Measurements from ENCODE around the gene C13orf42. TPM values are rescaled to one million over a fixed set of nuclear protein-coding genes. Genes with fewer than 3 reads are reported as not detected.

Gene C13orf42
- polyA plus RNA-seq, 2 of the 4 experiments (the other 2 are of a cell fraction), result not detected

- CTCF ChIA-PET, result interaction anchor here (0.7 to 1.4 kb wide), 6 partner anchors 9 to 1863 kb away, joined by 3 to 6 read pairs (median 3); no protein-coding TSS in a partner anchor
- 0% methylated on average over 1 of the region's 1 CpG for WGBS (ENCODE audit: missing lambda C conversion rate)
- POLR2A ChIA-PET, result no interaction called here
- Histone ChIP-seq H3K4me1 (no peaks in the 10 kb centered on the region), H3K27ac (no peak overlapping the region), H3K4me2 (no peak overlapping the region), H3K4me3 (no peak overlapping the region), H3K9me3 (no peaks in the 10 kb centered on the region)
- FAIRE-seq (no peak), ATAC-seq (no peak), DNase-seq (ENCODE audit: low read depth in 1 of 2, low spot score in 1 of 2) (no peak)
- TF ChIP-seq RAD21 (conservative IDR thresholded peaks at IDR 0.05 in 1 of 2, IDR thresholded peaks at IDR 0.05 in 1 of 2) (no peak), POLR2A (IDR thresholded peaks at IDR 0.05; ENCODE audit: low read length) (no peak)
Measured at GRCh38 chr13:51111997-51112396, 923 bp upstream of the C13orf42 start.

GRCh38 chr13:51107996-51108395, 3.1 kb downstream of the C13orf42 start:
- FAIRE-seq (no peak), ATAC-seq (no peak)

GRCh38 chr13:51105046-51105445, 6.0 kb downstream of the C13orf42 start:
- DNase-seq (ENCODE audit: low read depth in 1 of 2, low spot score in 1 of 2) (no peak), FAIRE-seq (no peak), ATAC-seq (no peak)
- TF ChIP-seq BHLHE40 (IDR thresholded peaks at IDR 0.05; ENCODE audit: low read depth, low read length) (no peak), CTCF (IDR thresholded peaks at IDR 0.05) (no peak), HOXB5 (CRISPR knock-in tag; IDR thresholded peaks at IDR 0.05) (no peak), EP300 (IDR thresholded peaks at IDR 0.05) (no peak), FOSL2 (IDR thresholded peaks at IDR 0.05) (no peak), FOSL2 (CRISPR knock-in tag; IDR thresholded peaks at IDR 0.05) (no peak), CBX8 (IDR thresholded peaks at IDR 0.05) (no peak)
- POLR2A ChIA-PET, result no interaction called here
- 66% methylated on average over 3 of the region's 4 CpGs for WGBS (ENCODE audit: missing lambda C conversion rate)
- H3K4me1 ChIP-seq, result no peaks in the 10 kb centered on the region
- no peaks in the 10 kb centered on the region for H3K9me3 ChIP-seq
- no peak overlapping the region for H3K27ac ChIP-seq
- no peak overlapping the region for H3K4me3 ChIP-seq
- CTCF ChIA-PET, result interaction anchor here (1.4 kb wide), 1 partner anchor 16 kb away, joined by 4 read pairs; no protein-coding TSS in a partner anchor
- no peak overlapping the region for H3K4me2 ChIP-seq

More at GRCh38 chr13:51107996-51108395, 3.1 kb downstream of the C13orf42 start:
- no peak for DNase-seq (ENCODE audit: low read depth in 1 of 2, low spot score in 1 of 2)
- no peaks in the 10 kb centered on the region for H3K4me1 ChIP-seq
- H3K4me3 ChIP-seq, result no peak overlapping the region
- WGBS (ENCODE audit: missing lambda C conversion rate), result 64% methylated on average over 4 of the region's 4 CpGs
- POLR2A ChIA-PET, result no interaction called here
- no peaks in the 10 kb centered on the region for H3K9me3 ChIP-seq
- no peak overlapping the region for H3K27ac ChIP-seq
- CTCF ChIA-PET, result interaction anchor here (1.2 kb wide), 1 partner anchor 17 kb away, joined by 8 read pairs; no protein-coding TSS in a partner anchor
- no peak for TF ChIP-seq HEYL (CRISPR knock-in tag; IDR thresholded peaks at IDR 0.05)
- TF ChIP-seq HMGXB4 (CRISPR knock-in tag; IDR thresholded peaks at IDR 0.05; ENCODE audit: borderline replicate concordance), result no peak
- no peak overlapping the region for H3K4me2 ChIP-seq

- ChIA-PET CTCF (interaction anchor here (0.9 to 1.1 kb wide), 2 partner anchors 19 to 24 kb away, joined by 3 read pairs; no protein-coding TSS in a partner anchor), POLR2A (no interaction called here)
- Histone ChIP-seq H3K4me3 (no peak overlapping the region), H3K27ac (no peak overlapping the region), H3K4me1 (no peaks in the 10 kb centered on the region), H3K9me3 (no peaks in the 10 kb centered on the region), H3K4me2 (no peak overlapping the region)
- ATAC-seq, result no peak
- FAIRE-seq, result no peak
- no peak for DNase-seq (ENCODE audit: low read depth in 1 of 2, low spot score in 1 of 2)
- WGBS (ENCODE audit: missing lambda C conversion rate), result 50% methylated on average over 5 of the region's 5 CpGs
- no peak for TF ChIP-seq CHD2 (IDR thresholded peaks at IDR 0.05; ENCODE audit: low read length, partially characterized antibody)
- TF ChIP-seq KDM1A (IDR thresholded peaks at IDR 0.05; ENCODE audit: low read depth), result no peak
- TF ChIP-seq HEYL (CRISPR knock-in tag; IDR thresholded peaks at IDR 0.05), result no peak
- TF ChIP-seq ELK1 (IDR thresholded peaks at IDR 0.05; ENCODE audit: low read depth, low read length), result no peak
- TF ChIP-seq PBX3 (IDR thresholded peaks at IDR 0.05), result no peak
- no peak for TF ChIP-seq FOSB (CRISPR knock-in tag; IDR thresholded peaks at IDR 0.05)
- no peak for TF ChIP-seq TFCP2L1 (CRISPR knock-in tag; IDR thresholded peaks at IDR 0.05)
- TF ChIP-seq NFE2L2 (conservative IDR thresholded peaks at IDR 0.05; ENCODE audit: low read length), result no peak
- TF ChIP-seq ZC3H11A (IDR thresholded peaks at IDR 0.05), result no peak
- no peak for TF ChIP-seq SMC3 (IDR thresholded peaks at IDR 0.05)
- no peak for TF ChIP-seq MYC (IDR thresholded peaks at IDR 0.05; ENCODE audit: borderline replicate concordance, low read length)
- no peak for TF ChIP-seq HMGXB4 (CRISPR knock-in tag; IDR thresholded peaks at IDR 0.05; ENCODE audit: borderline replicate concordance)
Measured at GRCh38 chr13:51101636-51102235, 9.3 kb downstream of the C13orf42 start.
